OCI-LY7 (cell line): Measurements from ENCODE around the gene RCL1. TPM values are rescaled to one million over a fixed set of nuclear protein-coding genes. Genes with fewer than 3 reads are reported as not detected.

Source experiments
- BruUV-seq: library from RNA; stranded (reverse); fragments of 400-500 nt; replicated peaks from 2 replicates; lab custom pipeline; 2021; lab: Mats Ljungman, UMichigan
- CTCF ChIA-PET: fragments of 300-600 bp; sonication (Branson Sonifier 250); formaldehyde crosslinking; loops from one replicate; lab custom pipeline; 2022; ENCODE audit warnings: antibody characterized with exemption; ENCODE audit not compliant: unreplicated experiment; lab: Charles Lee
- POLR2A ChIA-PET: fragments of 300-600 bp; sonication (Branson Sonifier 250); formaldehyde crosslinking; loops from one replicate; lab custom pipeline; 2022; ENCODE audit warnings: antibody characterized with exemption; lab: Charles Lee
- DNase-seq: peaks from one replicate; pipeline ENCODE4 v3.0.0-alpha.2; 2015; ENCODE audit warnings: low spot score
- H2AFZ ChIP-seq: fragments of 200-600 bp; sonication (generic), shearing (Covaris generic); 2 replicates; pipeline ENCODE4 v1.6.1; 2014; ENCODE audit warnings: mild to moderate bottlenecking, antibody characterized with exemption, low read length, moderate library complexity
- H3K27ac ChIP-seq: fragments of 200-600 bp; sonication (generic); 2 replicates; pipeline ENCODE4 v1.5.1; 2014; ENCODE audit warnings: mixed run types, low read depth, mild to moderate bottlenecking, moderate library complexity, low read length, inconsistent platforms; ENCODE audit not compliant: poor library complexity, severe bottlenecking
- H3K36me3 ChIP-seq: fragments of 200-600 bp; sonication (generic); 2 replicates; pipeline ENCODE4 v1.6.1; 2014; ENCODE audit warnings: mild to moderate bottlenecking, antibody characterized with exemption, low read length, moderate library complexity, mixed read lengths; ENCODE audit not compliant: insufficient read depth
- H3K4me1 ChIP-seq: fragments of 200-600 bp; sonication (generic); 2 replicates; pipeline ENCODE4 v1.5.1; 2014; ENCODE audit warnings: mild to moderate bottlenecking, low read length; ENCODE audit not compliant: insufficient read depth, poor library complexity, severe bottlenecking
- H3K4me2 ChIP-seq: fragments of 200-600 bp; sonication (generic); 2 replicates; pipeline ENCODE4 v1.6.1; 2014; ENCODE audit warnings: mild to moderate bottlenecking, low read length
- H3K4me3 ChIP-seq: fragments of 200-600 bp; sonication (generic); 2 replicates; pipeline ENCODE4 v1.5.1; 2014; ENCODE audit warnings: mild to moderate bottlenecking, low read depth, low read length; ENCODE audit not compliant: poor library complexity, severe bottlenecking
- H3K79me2 ChIP-seq: fragments of 200-600 bp; sonication (generic); 2 replicates; pipeline ENCODE4 v1.6.1; 2016; ENCODE audit warnings: low read depth, mild to moderate bottlenecking, low read length, moderate library complexity, mixed read lengths; ENCODE audit not compliant: insufficient read depth
- H3K9me2 ChIP-seq: fragments of 200-600 bp; sonication (generic); 2 replicates; pipeline ENCODE4 v1.6.1; 2016; ENCODE audit warnings: mild to moderate bottlenecking, low read length, mixed read lengths; ENCODE audit not compliant: insufficient read depth
- H3K9me3 ChIP-seq: fragments of 200-600 bp; sonication (generic); 2 replicates; pipeline ENCODE4 v1.6.1; 2014; ENCODE audit warnings: mild to moderate bottlenecking, mixed run types, low read length, mixed read lengths
- H4K20me1 ChIP-seq: fragments of 200-600 bp; sonication (generic); 2 replicates; pipeline ENCODE4 v1.6.1; 2014; ENCODE audit warnings: mild to moderate bottlenecking, antibody characterized with exemption, low read length, moderate library complexity, mixed read lengths; ENCODE audit not compliant: insufficient read depth
- CTCF ChIP-seq: fragments of 200-600 bp; sonication (generic); conservative IDR thresholded peaks from 2 replicates; pipeline ENCODE4 v1.5.1; 2014; ENCODE audit warnings: mild to moderate bottlenecking, antibody characterized with exemption, low read length, moderate library complexity, mixed read lengths
- EZH2phosphoT487 ChIP-seq: fragments of 200-600 bp; sonication (generic); IDR thresholded peaks from 2 replicates; pipeline ENCODE4 v1.6.1; 2018; ENCODE audit warnings: low read depth, borderline replicate concordance, mild to moderate bottlenecking, mixed run types, antibody characterized with exemption, low read length, moderate library complexity, mixed read lengths
- intact Hi-C: fragments of 100-400 bp; cut with micrococcal nuclease; formaldehyde crosslinking; loops from one replicate; pipeline ENCODE4 v1.10.0; 2022; ENCODE audit not compliant: unreplicated experiment
- total RNA-seq, 2 experiments: library from RNA; depleted of rRNA in 1 of 2; stranded (reverse); fragments of >200 nt in 1 of 2; shearing (Covaris generic) in 1 of 2; gene quantifications; 2 replicates each; pipeline ENCODE4 v1.2.3, GENCODE V29; 2014 to 2022

RCL1 gene
- total RNA-seq, 2 experiments from 2014 or later = 27.5 to 31.3 TPM

DNA sequence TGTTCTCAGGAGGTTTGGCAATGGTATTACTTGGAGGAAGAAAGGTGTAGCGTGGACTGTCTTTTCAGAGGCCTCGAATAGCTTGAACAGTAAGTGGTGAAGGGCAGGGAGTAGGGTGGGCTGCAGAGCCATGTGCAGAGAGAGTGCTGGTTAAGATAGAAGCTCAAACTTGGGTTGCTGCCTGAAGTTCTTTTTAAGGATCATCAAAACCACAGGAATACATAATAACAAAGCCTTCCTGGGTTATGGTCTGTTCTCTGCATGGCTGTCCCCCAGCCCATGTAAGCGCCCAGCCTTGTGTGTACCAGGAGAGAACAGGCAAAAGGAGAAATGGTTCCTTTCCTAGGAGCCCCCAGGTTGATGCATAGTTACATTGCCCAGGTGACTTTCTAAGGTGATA lies 43.9 kb downstream of the RCL1 start:
- no peak for DNase-seq
- Histone ChIP-seq H3K9me2 (no peaks in the 10 kb centered on the region), H3K4me1 (peaks cover 7% of the 10 kb centered on the region), H4K20me1 (no peaks in the 10 kb centered on the region), H3K79me2 (no peaks in the 10 kb centered on the region), H3K9me3 (no peaks in the 10 kb centered on the region), H3K4me2 (no peak overlapping the region), H3K36me3 (peaks cover 93% of the 10 kb centered on the region), H3K27ac (no peak overlapping the region), H3K4me3 (no peak overlapping the region), H2AFZ (no peak overlapping the region)
- no peak for TF ChIP-seq EZH2phosphoT487
- TF ChIP-seq CTCF = no peak
- BruUV-seq = no TSS peak
- ChIA-PET POLR2A (interaction anchor here (0.5 to 1.6 kb wide), 2 partner anchors 14 to 24 kb away, joined by 3 to 4 read pairs; no protein-coding TSS in a partner anchor), CTCF (no interaction called here)
- intact Hi-C loops = no loop called here

GRCh38 chr9:4837261-4838188 lies 44.8 kb downstream of the RCL1 start:
- ChIA-PET POLR2A (interaction anchor here (0.5 to 1.6 kb wide), 6 partner anchors 9 to 25 kb away, joined by 3 to 5 read pairs (median 3); no protein-coding TSS in a partner anchor), CTCF (interaction anchor here (0.5 kb wide), 1 partner anchor 14 kb away, joined by 3 read pairs; no protein-coding TSS in a partner anchor)
- no peak overlapping the region for H2AFZ ChIP-seq
- intact Hi-C loops = no loop called here
- DNase-seq = no peak
- TF ChIP-seq EZH2phosphoT487 (no peak), CTCF (no peak)
- H3K9me3 ChIP-seq = no peaks in the 10 kb centered on the region
- no TSS peak for BruUV-seq
- no peaks in the 10 kb centered on the region for H4K20me1 ChIP-seq
- no peak overlapping the region for H3K4me3 ChIP-seq
- no peaks in the 10 kb centered on the region for H3K79me2 ChIP-seq
- peaks cover 15% of the 10 kb centered on the region for H3K4me1 ChIP-seq
- no peaks in the 10 kb centered on the region for H3K9me2 ChIP-seq
- no peak overlapping the region for H3K27ac ChIP-seq
- H3K4me2 ChIP-seq = no peak overlapping the region
- H3K36me3 ChIP-seq = peaks cover 94% of the 10 kb centered on the region
